ENCODE measurements around the gene CDHR1.

DNA sequence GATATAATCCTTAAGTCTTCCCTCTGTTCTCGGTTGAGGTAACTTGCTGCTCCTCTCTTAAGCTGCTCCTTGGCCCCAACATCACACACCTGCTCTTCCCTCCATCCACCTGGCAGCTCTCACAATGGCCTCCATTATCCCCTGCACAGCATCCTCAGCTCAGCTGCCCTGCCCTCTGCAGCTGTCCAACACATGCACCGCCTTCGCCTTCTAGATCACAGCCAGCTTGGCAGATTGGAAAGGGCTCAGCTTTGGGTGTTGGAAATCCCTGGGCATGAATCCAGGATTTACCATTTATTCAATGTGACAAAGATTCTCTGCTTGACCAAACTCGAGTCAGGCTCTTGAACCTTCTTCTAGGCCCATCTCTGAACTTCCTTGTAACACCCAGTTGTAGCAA, 71.1 kb downstream of the CDHR1 start:
- TF ChIP-seq, protein P1, sequence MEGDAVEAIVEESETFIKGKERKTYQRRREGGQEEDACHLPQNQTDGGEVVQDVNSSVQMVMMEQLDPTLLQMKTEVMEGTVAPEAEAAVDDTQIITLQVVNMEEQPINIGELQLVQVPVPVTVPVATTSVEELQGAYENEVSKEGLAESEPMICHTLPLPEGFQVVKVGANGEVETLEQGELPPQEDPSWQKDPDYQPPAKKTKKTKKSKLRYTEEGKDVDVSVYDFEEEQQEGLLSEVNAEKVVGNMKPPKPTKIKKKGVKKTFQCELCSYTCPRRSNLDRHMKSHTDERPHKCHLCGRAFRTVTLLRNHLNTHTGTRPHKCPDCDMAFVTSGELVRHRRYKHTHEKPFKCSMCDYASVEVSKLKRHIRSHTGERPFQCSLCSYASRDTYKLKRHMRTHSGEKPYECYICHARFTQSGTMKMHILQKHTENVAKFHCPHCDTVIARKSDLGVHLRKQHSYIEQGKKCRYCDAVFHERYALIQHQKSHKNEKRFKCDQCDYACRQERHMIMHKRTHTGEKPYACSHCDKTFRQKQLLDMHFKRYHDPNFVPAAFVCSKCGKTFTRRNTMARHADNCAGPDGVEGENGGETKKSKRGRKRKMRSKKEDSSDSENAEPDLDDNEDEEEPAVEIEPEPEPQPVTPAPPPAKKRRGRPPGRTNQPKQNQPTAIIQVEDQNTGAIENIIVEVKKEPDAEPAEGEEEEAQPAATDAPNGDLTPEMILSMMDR (IDR thresholded peaks at IDR 0.05), result no peak
- TF ChIP-seq POLR2AphosphoS5 (IDR thresholded peaks at IDR 0.05) (no peak), EP300 (IDR thresholded peaks at IDR 0.05) (no peak)
